ENCODE results near the gene STXBP5. TPM values are rescaled to one million over a fixed set of nuclear protein-coding genes. Genes with fewer than 3 reads are reported as not detected.

Gene STXBP5
- 10 to 100 TPM; 20.8 to 34.4 (median 23.1) TPM for total RNA-seq

GRCh38 chr6:147204060-147204785 is at the start of gene STXBP5:
Gene STXBP5, plus strand, starts transcription at chr6:147204417. Its CDS starts 116 bp downstream, at chr6:147204533.
- Histone ChIP-seq H3K36me3 (no peaks in the 10 kb centered on the region), H3K4me1 (peaks cover 0 to 42% (median 0%) of the 10 kb centered on the region in 3 donors), H3K27me3 (no peaks in the 10 kb centered on the region), H3K9me3 (no peaks in the 10 kb centered on the region), H3K4me3 (peak within 1 kb of the TSS; percentile 79 to 82), H3K27ac (peak within 1 kb of the TSS; percentile 96 to 97 (median 96))
- TF ChIP-seq POLR2A (IDR thresholded peaks at IDR 0.05) (peak in 1 of 2 donors; percentile 11), EP300 (IDR thresholded peaks at IDR 0.05) (no peak), CTCF (IDR thresholded peaks at IDR 0.05) (peak in 1 of 4 experiments; percentile 14), POLR2AphosphoS5 (IDR thresholded peaks at IDR 0.05) (peak; percentile 37)
- peak; percentile 42 for ATAC-seq
- WGBS, 2 donors (ENCODE audit: low coverage in 1 of 2), result 0 to 2% methylated on average over 4 to 11 of the region's 85 CpGs

GRCh38 chr6:147154454-147154853 is 49.8 kb upstream of the STXBP5 start:
- WGBS, 2 donors (ENCODE audit: low coverage in 1 of 2), result no CpG with 5 or more reads among the region's 1 CpG
- no peaks in the 10 kb centered on the region for H3K9me3 ChIP-seq

GRCh38 chr6:147156218-147156617 is 48.0 kb upstream of the STXBP5 start:
- ATAC-seq, result no peak
- Histone ChIP-seq H3K27ac (no peak overlapping the region), H3K4me1 (no peaks in the 10 kb centered on the region), H3K36me3 (no peaks in the 10 kb centered on the region), H3K27me3 (no peaks in the 10 kb centered on the region), H3K9me3 (no peaks in the 10 kb centered on the region), H3K4me3 (no peak overlapping the region)
- no peak for TF ChIP-seq POLR2AphosphoS5 (IDR thresholded peaks at IDR 0.05)
- TF ChIP-seq POLR2A (IDR thresholded peaks at IDR 0.05), result no peak
- TF ChIP-seq EP300 (IDR thresholded peaks at IDR 0.05), result no peak
- TF ChIP-seq CTCF (IDR thresholded peaks at IDR 0.05), result no peak

More at GRCh38 chr6:147154454-147154853, 49.8 kb upstream of the STXBP5 start:
- TF ChIP-seq CTCF (IDR thresholded peaks at IDR 0.05) (no peak), POLR2A (IDR thresholded peaks at IDR 0.05) (no peak), EP300 (IDR thresholded peaks at IDR 0.05) (no peak), POLR2AphosphoS5 (IDR thresholded peaks at IDR 0.05) (no peak)
- no peaks in the 10 kb centered on the region for H3K4me1 ChIP-seq
- H3K27ac ChIP-seq, result no peak overlapping the region
- H3K4me3 ChIP-seq, result no peak overlapping the region
- no peak for ATAC-seq
- no peaks in the 10 kb centered on the region for H3K27me3 ChIP-seq
- no peaks in the 10 kb centered on the region for H3K36me3 ChIP-seq

GRCh38 chr6:147156799-147157382 is 47.3 kb upstream of the STXBP5 start:
- no peak for ATAC-seq
- H3K4me1 ChIP-seq, result no peaks in the 10 kb centered on the region
- H3K27ac ChIP-seq, result no peak overlapping the region
- TF ChIP-seq EP300 (IDR thresholded peaks at IDR 0.05) (no peak), POLR2AphosphoS5 (IDR thresholded peaks at IDR 0.05) (no peak), CTCF (IDR thresholded peaks at IDR 0.05) (no peak), POLR2A (IDR thresholded peaks at IDR 0.05) (no peak)
- no peaks in the 10 kb centered on the region for H3K27me3 ChIP-seq
- H3K36me3 ChIP-seq, result no peaks in the 10 kb centered on the region
- WGBS, 2 donors (ENCODE audit: low coverage in 1 of 2), result 83% methylated on average over 3 to 4 of the region's 4 CpGs
- H3K9me3 ChIP-seq, result no peaks in the 10 kb centered on the region
- H3K4me3 ChIP-seq, result no peak overlapping the region

- H3K36me3 ChIP-seq, result no peaks in the 10 kb centered on the region
- WGBS, 2 donors (ENCODE audit: low coverage in 1 of 2), result 63 to 71% methylated on average over 2 of the region's 2 CpGs
- H3K27ac ChIP-seq, result no peak overlapping the region
- no peak overlapping the region for H3K4me3 ChIP-seq
- no peaks in the 10 kb centered on the region for H3K9me3 ChIP-seq
- ATAC-seq, result no peak
- no peaks in the 10 kb centered on the region for H3K27me3 ChIP-seq
- no peaks in the 10 kb centered on the region for H3K4me1 ChIP-seq
- TF ChIP-seq POLR2A (IDR thresholded peaks at IDR 0.05), result no peak
- TF ChIP-seq EP300 (IDR thresholded peaks at IDR 0.05), result no peak
- TF ChIP-seq POLR2AphosphoS5 (IDR thresholded peaks at IDR 0.05), result no peak
- no peak for TF ChIP-seq CTCF (IDR thresholded peaks at IDR 0.05)
These were observed 46.3 kb upstream of the STXBP5 start for GRCh38 chr6:147157930-147158329.
